SU-DHL-6 (cell line): ENCODE data around the gene DIPK1B.

ENCODE experiments used
- H2AFZ ChIP-seq: fragments of 200-600 bp; sonication (generic); 2 replicates; pipeline ENCODE4 v1.6.1; 2014; ENCODE audit warnings: low read depth, mild to moderate bottlenecking, moderate library complexity, mixed read lengths, antibody characterized with exemption, low read length; ENCODE audit not compliant: severe bottlenecking
- H3F3A ChIP-seq: fragments of 200-600 bp; shearing (Covaris generic); 2 replicates; pipeline ENCODE4 v1.6.0; 2016; ENCODE audit warnings: antibody characterized with exemption, mild to moderate bottlenecking; ENCODE audit not compliant: insufficient read depth
- H3K27ac ChIP-seq: fragments of 200-600 bp; sonication (generic); 2 replicates; pipeline ENCODE4 v1.5.1; 2016; ENCODE audit warnings: low read depth, mild to moderate bottlenecking, low read length, moderate library complexity, mixed read lengths
- H3K27me3 ChIP-seq: fragments of 200-600 bp; sonication (generic), shearing (Covaris generic); 2 replicates; pipeline ENCODE4 v1.6.0; 2014; ENCODE audit warnings: mild to moderate bottlenecking, low read length
- H3K36me3 ChIP-seq: fragments of 200-600 bp; sonication (generic); 2 replicates; pipeline ENCODE4 v1.6.1; 2014; ENCODE audit warnings: mild to moderate bottlenecking, low read length, mixed read lengths
- H3K4me2 ChIP-seq: fragments of 300-600, 200-600 bp; shearing (Covaris generic), sonication (generic); 2 replicates; pipeline ENCODE4 v1.6.0; 2014; ENCODE audit warnings: low read length, low read depth, mild to moderate bottlenecking; ENCODE audit not compliant: poor library complexity, severe bottlenecking
- H3K4me3 ChIP-seq: fragments of 200-600 bp; sonication (generic); 2 replicates; pipeline ENCODE4 v1.5.1; 2014; ENCODE audit warnings: antibody characterized with exemption, low read length, mild to moderate bottlenecking, mixed read lengths; ENCODE audit not compliant: insufficient read depth, poor library complexity, severe bottlenecking
- H3K79me2 ChIP-seq: fragments of 200-600 bp; sonication (generic); 2 replicates; pipeline ENCODE4 v1.6.1; 2014; ENCODE audit warnings: mild to moderate bottlenecking, low read length, moderate library complexity; ENCODE audit not compliant: insufficient read depth
- H3K9ac ChIP-seq: fragments of 200-600 bp; sonication (generic); 2 replicates; pipeline ENCODE4 v1.7.0; 2014; ENCODE audit warnings: mild to moderate bottlenecking, low read length
- H3K9me2 ChIP-seq: fragments of 200-600 bp; sonication (generic); replicated peaks from 2 replicates; pipeline ENCODE4 v1.6.1; 2014; ENCODE audit warnings: low read length; ENCODE audit not compliant: insufficient read depth
- H3K9me3 ChIP-seq: fragments of 200-600 bp; sonication (generic); 2 replicates; pipeline ENCODE4 v1.6.1; 2014; ENCODE audit warnings: low read length, mixed read lengths; ENCODE audit not compliant: insufficient read depth
- H4K20me1 ChIP-seq: fragments of 200-600 bp; sonication (generic); 2 replicates; pipeline ENCODE4 v1.6.1; 2014; ENCODE audit warnings: low read depth, mild to moderate bottlenecking, antibody characterized with exemption, low read length, moderate library complexity, mixed read lengths
- EZH2phosphoT487 ChIP-seq: fragments of 200-600 bp; sonication (generic), shearing (Covaris generic); conservative IDR thresholded peaks from 2 replicates; pipeline ENCODE4 v1.6.1; 2018; ENCODE audit warnings: mild to moderate bottlenecking, antibody characterized with exemption, low read length, moderate library complexity, mixed read lengths
- TF ChIP-seq, protein P1 (sequence below): fragments of 200-600 bp; sonication (generic); IDR thresholded peaks from one replicate; pipeline ENCODE4 v1.5.1; 2017; ENCODE audit warnings: antibody characterized with exemption, mild to moderate bottlenecking, low read length, moderate library complexity; ENCODE audit not compliant: insufficient read depth, poor library complexity, severe bottlenecking

DIPK1B gene

DNA sequence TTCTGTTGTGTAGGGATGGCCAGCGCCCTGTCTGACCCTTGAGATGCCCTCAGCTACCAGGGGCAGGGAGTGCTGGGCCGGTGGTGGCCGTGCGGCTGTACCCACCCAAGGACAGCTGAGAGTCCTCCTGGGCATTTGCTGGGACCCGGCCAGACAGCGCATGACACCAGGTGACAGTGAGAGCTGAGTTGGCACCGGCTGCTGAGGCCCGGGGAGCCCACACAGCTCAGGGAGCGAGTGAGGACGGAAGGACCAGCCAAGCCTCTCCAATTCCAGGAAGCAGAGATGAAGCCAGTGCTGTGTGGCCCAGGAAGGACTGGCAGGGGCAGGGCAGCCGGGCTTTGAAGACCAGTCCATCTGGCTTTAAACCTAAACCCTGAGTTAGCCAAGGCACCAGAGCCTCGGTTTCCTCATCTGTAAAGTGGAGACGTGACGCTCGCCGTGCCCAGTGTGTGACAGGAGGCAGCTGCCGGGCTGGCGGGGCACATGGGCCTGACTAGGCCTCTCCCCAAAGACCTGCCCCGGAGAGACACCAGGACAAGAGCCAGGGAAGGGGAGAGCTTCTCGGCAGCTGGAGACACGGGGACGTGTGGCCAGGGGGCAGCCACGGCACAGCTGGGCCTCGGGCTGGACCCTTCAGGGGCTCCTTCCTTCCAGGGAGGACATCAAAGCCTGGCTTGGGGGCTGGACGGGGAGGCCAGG lies 22.1 kb upstream of the DIPK1B start:
- no peaks in the 10 kb centered on the region for H3K79me2 ChIP-seq

DNA sequence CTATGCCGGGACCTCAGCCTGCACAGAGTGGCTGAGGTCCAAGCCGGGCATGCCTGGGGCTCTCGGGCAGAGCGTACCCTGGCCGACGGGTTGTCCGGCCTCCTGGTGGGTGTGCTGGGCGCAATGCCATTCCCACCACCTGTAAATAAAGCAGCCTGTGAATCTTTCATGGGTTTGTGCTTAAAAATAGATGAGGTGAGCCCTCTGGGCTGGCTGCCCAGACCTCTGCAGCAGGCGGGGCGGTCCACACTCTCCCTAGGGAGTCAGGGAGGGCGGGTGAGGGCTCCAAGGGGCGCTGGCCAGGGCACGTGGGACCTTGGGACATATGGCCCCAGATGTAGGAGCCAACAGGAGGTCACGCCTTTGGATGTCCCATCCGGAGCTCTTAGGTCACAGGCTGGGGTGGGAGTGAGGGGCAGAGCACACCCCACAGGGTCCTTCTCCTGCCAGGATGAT lies 21.5 kb upstream of the DIPK1B start:
- H3K27ac ChIP-seq = no peak overlapping the region

More for the DNA sequence above, 22.1 kb upstream of the DIPK1B start:
- TF ChIP-seq, protein P1, sequence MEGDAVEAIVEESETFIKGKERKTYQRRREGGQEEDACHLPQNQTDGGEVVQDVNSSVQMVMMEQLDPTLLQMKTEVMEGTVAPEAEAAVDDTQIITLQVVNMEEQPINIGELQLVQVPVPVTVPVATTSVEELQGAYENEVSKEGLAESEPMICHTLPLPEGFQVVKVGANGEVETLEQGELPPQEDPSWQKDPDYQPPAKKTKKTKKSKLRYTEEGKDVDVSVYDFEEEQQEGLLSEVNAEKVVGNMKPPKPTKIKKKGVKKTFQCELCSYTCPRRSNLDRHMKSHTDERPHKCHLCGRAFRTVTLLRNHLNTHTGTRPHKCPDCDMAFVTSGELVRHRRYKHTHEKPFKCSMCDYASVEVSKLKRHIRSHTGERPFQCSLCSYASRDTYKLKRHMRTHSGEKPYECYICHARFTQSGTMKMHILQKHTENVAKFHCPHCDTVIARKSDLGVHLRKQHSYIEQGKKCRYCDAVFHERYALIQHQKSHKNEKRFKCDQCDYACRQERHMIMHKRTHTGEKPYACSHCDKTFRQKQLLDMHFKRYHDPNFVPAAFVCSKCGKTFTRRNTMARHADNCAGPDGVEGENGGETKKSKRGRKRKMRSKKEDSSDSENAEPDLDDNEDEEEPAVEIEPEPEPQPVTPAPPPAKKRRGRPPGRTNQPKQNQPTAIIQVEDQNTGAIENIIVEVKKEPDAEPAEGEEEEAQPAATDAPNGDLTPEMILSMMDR = no peak
- TF ChIP-seq EZH2phosphoT487 = no peak
- H3F3A ChIP-seq = no peaks in the 10 kb centered on the region; the same call in 1 of the 2 replicates
- H3K9ac ChIP-seq = no peak overlapping the region
- no peak overlapping the region for H2AFZ ChIP-seq
- no peaks in the 10 kb centered on the region for H3K27me3 ChIP-seq
- H3K9me2 ChIP-seq = no peaks in the 10 kb centered on the region
- no peaks in the 10 kb centered on the region for H3K9me3 ChIP-seq
- no peaks in the 10 kb centered on the region for H3K36me3 ChIP-seq
- no peaks in the 10 kb centered on the region for H4K20me1 ChIP-seq
- no peak overlapping the region for H3K27ac ChIP-seq
- no peak overlapping the region for H3K4me2 ChIP-seq
- no peak overlapping the region for H3K4me3 ChIP-seq

DNA sequence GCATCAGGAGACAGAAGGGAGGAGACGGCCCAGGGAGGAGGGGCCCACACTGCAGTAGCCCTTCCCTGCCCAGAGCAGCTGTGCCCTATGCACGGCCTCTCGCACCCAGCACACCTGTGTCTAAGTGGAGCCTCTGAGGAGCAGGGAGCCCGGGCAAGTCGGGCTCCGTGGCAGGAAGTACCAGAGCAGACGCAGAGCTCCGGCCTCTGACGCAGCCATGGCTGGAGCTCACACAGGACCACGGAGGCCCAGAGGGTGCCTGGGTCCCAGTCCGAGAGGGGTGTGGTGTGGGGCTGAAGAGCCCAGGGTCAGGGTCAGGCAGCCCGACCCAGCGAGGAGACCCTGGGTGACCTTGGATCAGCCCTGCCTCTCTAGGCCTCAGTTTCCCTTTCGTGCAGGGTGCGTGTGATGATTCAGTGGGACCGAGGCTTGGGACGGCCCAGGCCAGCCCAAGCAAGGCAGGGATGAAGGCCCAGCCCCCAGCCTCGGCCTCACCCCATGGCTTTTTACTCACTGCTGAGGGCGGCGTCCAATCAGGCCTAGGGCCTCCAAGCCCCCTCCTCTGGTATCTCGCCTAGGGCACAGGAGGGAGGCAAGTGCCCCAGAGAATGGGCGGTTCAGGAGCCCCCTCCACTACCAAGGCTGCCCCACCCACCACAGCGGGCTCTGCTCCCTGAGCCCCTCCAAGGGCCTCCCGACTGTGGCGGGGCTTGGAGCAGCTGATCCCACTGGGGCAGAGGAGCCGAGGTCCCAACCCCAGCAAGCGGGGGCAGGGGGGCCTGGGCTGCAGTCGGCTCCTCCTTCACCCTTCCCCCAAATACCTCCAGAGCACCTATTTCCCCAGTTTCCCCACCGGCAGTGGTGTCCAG lies 20.8 kb upstream of the DIPK1B start:
- no peaks in the 10 kb centered on the region for H3K9me3 ChIP-seq
- no peaks in the 10 kb centered on the region; the same call in 1 of the 2 replicates for H3F3A ChIP-seq
- no peak overlapping the region for H3K4me2 ChIP-seq
- H2AFZ ChIP-seq = no peak overlapping the region
- no peaks in the 10 kb centered on the region for H3K79me2 ChIP-seq
- no peaks in the 10 kb centered on the region for H4K20me1 ChIP-seq
- no peak overlapping the region for H3K27ac ChIP-seq
- no peaks in the 10 kb centered on the region for H3K27me3 ChIP-seq
- no peak for TF ChIP-seq EZH2phosphoT487
- TF ChIP-seq, protein P1 = no peak
- no peak overlapping the region for H3K9ac ChIP-seq
- H3K4me3 ChIP-seq = no peak overlapping the region
- no peaks in the 10 kb centered on the region for H3K9me2 ChIP-seq
- H3K36me3 ChIP-seq = no peaks in the 10 kb centered on the region

More for the DNA sequence above, 21.5 kb upstream of the DIPK1B start:
- Histone ChIP-seq H3K79me2 (no peaks in the 10 kb centered on the region), H3K4me2 (no peak overlapping the region), H3F3A (no peaks in the 10 kb centered on the region; the same call in 1 of the 2 replicates), H3K9me2 (no peaks in the 10 kb centered on the region), H4K20me1 (no peaks in the 10 kb centered on the region), H3K27me3 (no peaks in the 10 kb centered on the region), H2AFZ (no peak overlapping the region), H3K4me3 (no peak overlapping the region), H3K9ac (no peak overlapping the region), H3K36me3 (no peaks in the 10 kb centered on the region), H3K9me3 (no peaks in the 10 kb centered on the region)
- TF ChIP-seq EZH2phosphoT487 = no peak
- TF ChIP-seq, protein P1 = no peak
